ENCODE results near the gene HOXA6.

HOXA6 gene

GRCh38 chr7:27117887-27118491 lies 29.6 kb downstream of the HOXA6 start:
- DNase-seq, result no peak

GRCh38 chr7:27116962-27117886 lies 30.4 kb downstream of the HOXA6 start:
- DNase-seq, result no peak

DNA sequence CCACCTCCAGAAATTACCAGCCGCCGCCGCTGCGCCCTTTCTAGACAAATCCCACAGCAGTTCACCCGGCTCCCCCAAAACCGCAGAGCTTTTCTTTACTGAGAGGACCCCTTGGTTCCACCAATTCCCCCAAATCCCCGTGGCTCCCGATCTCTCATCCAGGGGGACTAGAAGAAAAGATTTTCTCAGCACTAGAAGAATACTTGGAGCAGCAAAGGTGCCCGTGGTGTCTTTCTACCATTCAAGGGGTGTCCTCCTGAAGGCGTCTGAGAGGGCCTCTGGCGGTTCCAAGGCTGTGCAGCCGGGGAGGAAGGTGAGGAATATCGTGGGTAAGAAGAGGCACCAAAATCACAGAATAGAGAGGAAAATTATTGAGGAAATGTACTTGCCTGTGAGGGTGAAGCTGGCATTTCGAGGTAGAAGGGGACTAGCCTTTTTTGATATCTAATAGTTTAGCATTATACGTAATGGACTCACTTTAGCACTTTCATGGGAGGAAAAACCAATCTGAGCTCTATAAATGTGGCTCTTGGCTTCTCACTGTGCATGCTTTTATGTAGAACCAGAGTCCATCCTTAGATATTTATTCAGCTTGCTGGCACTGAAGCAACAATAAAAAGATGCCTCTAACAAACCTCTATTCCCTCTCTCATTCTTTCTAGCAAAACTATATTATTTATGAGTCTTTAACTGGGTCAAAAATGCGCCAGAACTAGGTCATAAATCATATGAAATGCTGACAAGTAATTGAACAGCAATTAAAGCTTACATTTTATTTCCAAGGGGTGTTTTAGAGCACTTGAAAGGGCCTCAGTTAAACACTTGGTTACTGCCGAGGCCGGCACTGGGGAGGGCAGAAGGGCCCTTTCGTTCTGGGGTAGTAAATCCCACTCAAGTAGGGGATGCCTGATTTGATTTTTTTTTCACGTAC lies 31.3 kb downstream of the HOXA6 start:
- no peak for DNase-seq

DNA sequence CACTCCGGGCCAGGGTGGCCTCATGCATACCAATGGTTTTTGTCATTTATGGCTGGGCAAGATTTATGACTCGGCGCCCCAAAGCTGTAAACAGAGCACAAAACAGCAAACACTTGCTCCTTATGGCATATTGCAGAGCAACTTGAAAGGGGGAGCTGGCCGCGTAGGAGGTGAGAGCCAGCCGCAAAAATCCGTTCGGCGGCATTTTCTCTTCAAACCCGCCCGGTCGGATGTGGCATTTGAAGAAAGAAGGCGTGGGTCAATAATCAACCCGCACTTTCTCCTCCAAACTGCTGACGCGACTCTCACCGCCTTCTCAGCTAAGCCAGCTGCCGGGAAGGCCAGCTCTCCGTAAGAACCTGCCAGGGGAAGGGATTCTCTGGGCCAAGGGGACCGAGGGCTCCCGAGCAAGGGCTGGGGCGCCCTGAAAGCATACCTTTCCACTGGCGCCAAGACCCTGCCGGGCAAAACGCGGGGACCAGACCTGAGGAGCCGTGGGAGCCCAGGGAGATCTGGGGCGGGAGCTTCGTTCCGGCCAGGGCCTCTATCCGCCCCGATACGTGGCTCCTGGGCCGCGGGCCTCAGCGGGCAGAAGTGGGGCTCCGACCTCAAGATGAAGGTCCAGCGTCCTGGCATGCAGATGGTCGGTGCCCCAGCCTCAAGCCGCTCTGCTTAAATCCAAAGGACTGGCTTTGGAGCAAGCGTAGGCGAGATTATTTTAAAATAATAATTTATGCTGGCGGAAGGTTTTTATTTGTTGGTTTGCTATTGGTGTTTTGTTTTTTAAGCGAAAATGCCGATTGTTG lies 32.1 kb downstream of the HOXA6 start:
- no peak for DNase-seq

DNA sequence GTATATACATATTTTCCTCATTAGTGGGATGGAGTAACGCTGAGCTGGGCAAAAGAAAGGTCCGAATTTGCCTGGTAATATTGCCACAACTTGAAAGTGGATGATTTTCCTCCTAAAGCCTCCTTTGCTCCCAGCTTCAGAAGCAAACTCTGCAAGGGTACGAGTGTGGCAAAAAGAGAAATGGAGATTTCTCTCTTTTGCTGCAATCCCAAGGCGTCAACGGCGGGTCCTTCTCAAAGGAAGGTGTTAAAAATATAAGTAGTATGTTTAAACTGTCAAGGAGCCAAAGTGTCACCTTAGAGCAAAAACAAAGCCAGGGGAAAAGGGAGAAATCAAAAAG lies 32.7 kb downstream of the HOXA6 start:
- DNase-seq, result no peak

DNA sequence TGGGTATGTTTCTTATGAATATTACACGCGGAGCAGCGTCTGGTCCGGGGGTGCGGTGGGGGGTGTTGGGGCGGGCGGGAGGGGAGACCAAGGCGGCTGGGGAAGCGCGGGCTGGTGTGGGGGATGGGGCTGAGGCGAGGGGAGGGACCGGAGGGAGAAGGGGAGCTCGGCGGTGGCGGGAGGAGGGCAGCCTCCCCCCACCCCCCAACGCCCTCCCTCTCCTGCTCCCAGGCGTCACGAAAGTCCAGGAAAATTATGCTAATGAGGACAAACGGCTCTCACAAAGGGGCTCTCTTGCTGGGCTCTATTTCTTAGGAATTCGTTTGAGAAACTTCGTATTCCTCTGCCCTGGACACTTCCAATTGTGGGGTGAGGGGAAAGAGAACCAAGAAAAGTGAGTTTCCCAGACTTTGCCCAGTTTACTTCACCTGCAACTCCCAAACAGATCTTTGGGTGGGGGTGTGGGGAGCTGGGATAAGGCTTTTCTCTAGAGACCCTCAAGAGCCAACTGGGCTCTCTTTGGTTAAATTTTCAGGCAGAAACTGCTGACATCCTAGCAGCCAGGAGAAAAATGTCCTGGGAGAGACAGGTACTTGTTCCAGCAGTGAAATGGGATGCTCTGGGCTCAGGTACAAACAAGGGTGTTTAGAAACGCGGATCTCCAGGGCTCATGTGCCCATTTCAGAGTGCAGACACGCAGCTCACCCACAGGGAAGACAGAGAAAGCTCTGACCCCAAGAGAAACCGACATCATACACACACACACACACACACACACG lies 33.4 kb downstream of the HOXA6 start:
- no peak for DNase-seq

DNA sequence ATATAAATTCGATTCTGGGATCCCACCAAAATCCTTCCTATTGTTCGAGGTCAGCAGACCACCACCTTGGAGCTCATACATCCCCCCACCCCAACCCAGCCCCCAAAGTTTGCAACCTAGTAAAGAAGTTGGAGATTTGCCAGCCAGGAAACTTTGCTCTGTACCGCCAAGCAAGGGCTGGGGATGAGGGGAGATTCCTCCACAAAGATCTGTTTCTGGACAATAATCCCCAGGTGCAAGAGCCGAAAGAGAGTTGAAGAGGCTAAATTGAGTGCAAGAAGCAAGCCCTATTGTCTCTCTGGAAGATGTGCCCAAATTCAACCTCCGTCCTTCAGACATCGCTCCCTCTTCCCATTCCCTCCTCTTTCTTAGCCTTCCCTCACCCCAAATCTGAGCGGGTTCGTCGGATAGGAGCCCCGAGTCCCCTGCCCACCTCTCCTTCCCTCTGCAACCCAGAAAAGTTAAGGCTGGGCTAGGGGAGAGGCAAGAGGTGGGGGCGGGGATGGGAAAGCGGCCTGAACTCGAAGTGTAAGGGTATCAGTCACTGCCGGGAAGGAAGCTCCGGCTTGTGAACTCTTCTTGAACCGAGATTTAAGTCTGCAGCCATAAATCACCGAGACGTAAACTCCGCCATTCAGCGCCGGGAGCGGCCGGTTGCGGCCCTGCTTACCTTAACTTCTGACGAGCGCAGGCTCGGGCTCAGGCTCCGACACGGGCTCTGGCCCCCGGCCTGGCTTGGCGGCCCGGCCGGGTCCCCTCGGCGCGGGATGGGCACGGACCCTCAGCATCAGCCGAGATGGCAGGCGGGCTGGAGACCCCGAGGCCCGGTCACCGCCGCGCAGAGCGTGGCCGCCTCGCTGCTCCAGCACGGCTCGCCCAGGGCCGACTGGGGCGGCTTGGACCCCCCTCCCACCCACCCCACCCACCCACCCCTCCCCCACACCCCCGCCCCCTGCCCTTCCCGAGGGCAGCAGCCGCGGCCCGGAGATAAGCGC lies 34.3 kb downstream of the HOXA6 start:
- DNase-seq, result no peak

- no peak for DNase-seq
Measured at GRCh38 chr7:27112361-27112760, 35.2 kb downstream of the HOXA6 start.

- no peak for DNase-seq
Measured at GRCh38 chr7:27111751-27112277, 35.8 kb downstream of the HOXA6 start.

DNA sequence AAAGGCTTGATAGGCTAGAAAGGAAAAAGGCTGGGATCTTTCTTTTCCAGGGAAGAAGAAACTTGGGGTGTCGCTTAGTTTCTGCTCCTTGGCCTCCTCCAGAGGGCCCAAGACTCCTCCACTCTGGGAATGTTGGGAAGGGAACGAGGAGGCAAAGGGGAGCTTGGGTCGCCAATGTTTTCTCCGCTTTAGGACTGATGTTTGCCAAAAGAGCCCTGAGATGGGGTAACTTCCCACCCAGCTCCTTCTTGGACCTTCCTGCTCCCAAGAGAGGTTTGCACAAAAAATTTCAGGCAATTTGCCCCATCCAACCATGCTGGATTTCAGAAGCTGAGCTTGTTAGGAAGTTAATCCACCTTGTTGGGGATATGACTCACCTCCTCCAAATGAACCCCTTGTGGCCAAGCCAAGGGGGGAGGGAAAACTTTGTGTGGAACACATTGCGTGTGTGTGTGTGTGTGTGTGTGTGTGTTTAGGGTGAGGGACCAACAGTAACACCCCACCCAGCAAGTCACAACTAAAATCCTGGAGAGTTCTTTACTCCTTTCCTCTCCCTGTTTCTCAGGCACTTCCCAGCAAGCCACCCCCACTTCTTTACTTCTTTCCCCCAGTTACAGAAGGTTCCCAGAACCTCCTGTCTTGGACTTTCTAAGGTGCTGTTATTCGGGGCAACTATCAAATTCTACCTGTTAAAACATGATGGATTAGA lies 36.4 kb downstream of the HOXA6 start:
- DNase-seq, result no peak

DNA sequence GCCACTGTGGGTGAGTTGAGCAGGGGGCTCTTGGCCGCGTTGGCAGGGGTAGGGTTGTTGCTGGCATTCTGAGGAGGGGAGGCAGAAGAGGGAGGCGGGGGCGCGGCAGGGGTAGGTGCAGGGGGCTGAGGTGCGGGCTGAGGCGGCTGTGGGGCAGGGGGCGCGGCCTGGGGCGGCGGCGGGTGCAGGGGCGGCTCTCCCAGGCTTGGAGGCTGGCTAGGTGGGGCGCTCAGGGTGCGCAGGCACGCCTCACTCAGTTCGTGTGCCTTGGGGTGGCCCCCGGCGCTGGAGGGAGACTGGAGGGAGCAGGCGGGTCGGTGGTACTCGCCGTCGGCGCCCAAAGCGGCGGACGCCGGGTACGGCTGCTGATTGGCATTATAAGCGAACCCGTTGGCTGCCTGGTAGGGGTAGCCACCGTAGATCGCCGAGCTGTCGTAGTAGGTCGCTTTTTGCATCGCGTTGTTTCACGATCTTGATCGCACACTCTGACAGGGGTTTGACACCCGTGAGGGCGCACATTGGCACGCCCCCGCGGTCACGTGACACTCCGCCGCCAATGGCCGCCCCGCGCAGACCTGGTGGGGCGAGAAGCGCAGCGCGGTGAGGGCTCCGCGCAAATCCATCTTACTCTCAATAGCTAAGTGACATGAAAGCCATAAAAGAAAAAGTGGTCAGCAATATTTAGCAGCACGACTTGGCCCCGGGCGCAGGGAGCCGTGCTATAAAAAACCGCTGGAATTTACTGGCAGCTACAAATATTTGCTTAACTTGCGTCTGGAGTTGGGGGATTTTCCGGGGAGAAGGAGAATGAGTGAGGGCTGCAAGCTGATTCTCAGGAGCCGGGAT lies 37.2 kb downstream of the HOXA6 start:
- DNase-seq, result no peak

DNA sequence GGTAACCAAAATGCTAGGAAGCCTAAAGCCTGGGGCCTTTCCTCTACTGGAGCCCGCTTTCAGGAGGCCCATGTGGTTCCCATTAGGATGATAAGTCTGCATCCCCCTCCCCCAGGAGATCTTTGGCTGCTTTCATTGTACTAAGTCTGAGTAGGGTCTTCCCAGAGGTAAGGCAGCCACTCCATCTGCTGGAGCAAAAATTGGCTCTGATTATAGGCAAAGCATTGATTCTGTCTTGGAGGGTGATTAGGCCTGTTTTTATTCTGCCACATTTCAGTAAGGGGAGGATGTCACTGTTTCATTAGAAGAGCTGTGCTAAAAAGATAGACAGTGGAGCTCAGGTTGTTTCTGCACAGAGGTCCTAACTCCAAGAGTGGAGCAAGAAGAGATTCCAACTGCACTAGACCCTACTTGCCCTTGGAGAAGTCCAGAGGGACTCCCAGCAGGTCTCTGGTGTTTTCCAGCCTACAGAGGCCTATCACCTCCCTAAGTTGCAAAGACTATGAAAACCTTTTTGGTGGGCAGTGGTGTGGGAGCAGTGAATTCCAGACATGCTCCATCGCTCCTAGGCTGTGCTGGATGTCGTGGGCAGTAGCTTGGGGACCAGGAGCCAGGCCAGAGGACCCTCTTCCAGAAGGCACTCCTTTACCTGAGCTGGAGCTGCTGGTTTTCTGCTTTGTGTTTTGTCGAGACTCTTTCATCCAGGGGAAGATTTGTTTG lies 37.9 kb downstream of the HOXA6 start:
- DNase-seq, result no peak

GRCh38 chr7:27108390-27109127 lies 39.0 kb downstream of the HOXA6 start:
- no peak for DNase-seq

DNA sequence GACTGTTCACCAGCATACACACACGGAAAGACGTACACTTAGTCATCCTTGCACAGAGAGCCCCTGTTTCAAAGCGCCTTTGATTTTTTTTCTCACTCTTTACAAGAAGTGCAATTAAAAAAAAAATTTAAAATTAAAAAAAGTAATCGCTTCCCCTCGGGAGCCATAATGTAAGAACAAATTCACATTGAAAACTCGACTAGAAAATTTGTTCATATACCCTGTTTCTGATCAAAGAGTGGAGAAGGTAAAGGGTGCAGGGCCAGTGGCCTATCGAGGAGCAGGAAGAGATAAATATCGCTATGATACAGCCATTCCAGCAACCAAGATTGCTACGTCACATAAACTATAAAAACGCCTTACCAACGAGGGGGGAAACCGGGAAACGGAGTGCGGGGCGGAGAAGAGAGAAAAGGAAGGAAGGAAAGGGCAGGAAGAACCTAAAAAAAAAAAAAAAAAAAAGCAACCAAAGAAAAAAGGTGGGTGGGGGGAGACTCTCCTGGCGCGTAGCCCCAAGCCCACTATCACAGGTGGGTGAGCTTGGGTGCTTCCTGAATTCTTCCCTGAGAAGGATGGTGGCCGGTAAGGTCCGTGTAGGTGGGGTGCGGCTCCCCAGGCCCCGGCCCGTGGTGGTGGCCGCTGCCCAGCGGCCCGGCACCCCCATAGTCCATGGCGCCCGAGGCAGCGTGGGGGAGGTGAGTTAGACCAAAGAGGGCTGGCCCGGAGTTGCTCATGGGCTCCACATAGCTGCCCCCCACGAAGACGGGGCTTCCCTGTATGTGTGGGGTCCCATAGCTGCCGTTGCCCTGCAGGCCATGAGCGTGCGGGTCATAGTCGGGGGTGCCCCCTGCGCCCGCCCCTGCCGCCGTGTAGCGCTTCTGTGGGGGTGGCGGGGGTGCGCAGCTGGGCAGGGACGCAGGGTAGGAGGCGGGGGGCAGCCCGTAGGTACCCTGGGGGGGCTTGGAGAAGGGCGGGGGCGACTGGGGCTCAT lies 39.9 kb downstream of the HOXA6 start:
- no peak for DNase-seq

DNA sequence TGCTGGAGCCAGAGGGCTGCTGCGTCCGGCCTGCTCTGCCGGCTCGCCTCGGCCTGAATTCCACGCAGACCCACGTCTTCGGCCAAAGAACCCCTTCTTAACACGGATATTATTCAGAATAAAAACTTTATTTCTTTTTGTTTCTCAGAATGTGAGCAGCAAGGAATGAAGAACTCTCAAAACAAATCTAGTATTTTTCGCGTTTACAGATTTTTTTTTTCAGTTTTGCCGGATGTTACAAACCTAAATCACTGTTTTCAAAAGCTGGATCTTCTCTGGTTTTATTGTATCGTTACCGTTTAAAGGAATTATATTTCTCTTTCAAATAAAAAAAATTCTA lies 40.7 kb downstream of the HOXA6 start:
- no peak for DNase-seq

Data from activated CD4-positive, alpha-beta T cell treated with anti-CD3 and anti-CD28 coated beads, Interleukin-2, amount 50 U/mL, for 1 hour (primary cell).